Measurements from ENCODE around the gene SLC38A10. TPM values are rescaled to one million over a fixed set of nuclear protein-coding genes. Genes with fewer than 3 reads are reported as not detected.

SLC38A10 gene
- total and polyA plus RNA-seq, 2 of the 4 experiments (the other 2 are of a cell fraction), result 12.7 to 46.7 TPM

- intact Hi-C loops (cut with micrococcal nuclease) (no loop called here), in situ Hi-C loops (cut with MboI; ENCODE audit: low sequenced_read_pairs) (no loop called here), dilution Hi-C loops (cut with HindIII; ENCODE audit: low sequenced_read_pairs, unreplicated experiment) (no loop called here)
- ATAC-seq (ENCODE audit: low read depth) (no peak), DNase-seq (no peak)
- no peak overlapping the region for H3K4ac ChIP-seq (ENCODE audit: low read depth, low read length)
- 83% methylated on average over 4 of the region's 17 CpGs; no CpG with 5 or more reads in 1 of the 2 experiments for WGBS, 2 experiments (ENCODE audit: extremely low coverage in 2 of 2, insufficient read length in 1 of 2)
- no peak overlapping the region for H3K56ac ChIP-seq (ENCODE audit: extremely low read depth, insufficient read depth, low read length)
- no peak overlapping the region for H2BK20ac ChIP-seq (ENCODE audit: low read depth, low read length)
- POLR2A ChIA-PET (ENCODE audit: unreplicated experiment), result no interaction called here
- H2BK120ac ChIP-seq (ENCODE audit: low read depth, low read length), result no peak overlapping the region
- peaks cover 6% of the 10 kb centered on the region; the same call in 1 of the 2 replicates for H3K4me1 ChIP-seq (ENCODE audit: control insufficient read depth, insufficient read depth, low read length)
- no peaks in the 10 kb centered on the region for H3K9me3 ChIP-seq (ENCODE audit: control insufficient read depth, insufficient read depth, low read length)
- H3K4me3 ChIP-seq (ENCODE audit: insufficient read depth, low read depth, low read length), result no peak overlapping the region
- BruUV-seq (replicated peaks), result no TSS peak
- no peaks in the 10 kb centered on the region for H3K9me1 ChIP-seq (ENCODE audit: insufficient read depth, low read length)
- no peak overlapping the region for H3K23ac ChIP-seq (ENCODE audit: low read depth, low read length)
- H3K18ac ChIP-seq (ENCODE audit: low read depth, low read length), result no peak overlapping the region
- H3K36me3 ChIP-seq (ENCODE audit: control insufficient read depth, insufficient read depth, low read length), result no peaks in the 10 kb centered on the region
- no peak for TF ChIP-seq CHD1 (IDR thresholded peaks at IDR 0.05; ENCODE audit: low read depth, low read length)
- TF ChIP-seq MAFK (IDR thresholded peaks at IDR 0.05; ENCODE audit: low read depth, low read length), result no peak
- TF ChIP-seq POLR2A (IDR thresholded peaks at IDR 0.05; ENCODE audit: low read depth, low read length), result no peak
- no peak for TF ChIP-seq MAZ (IDR thresholded peaks at IDR 0.05; ENCODE audit: borderline replicate concordance, low read depth, low read length)
- no peak for TF ChIP-seq USF2 (IDR thresholded peaks at IDR 0.05; ENCODE audit: low read depth, low read length)
- TF ChIP-seq FOS (IDR thresholded peaks at IDR 0.05; ENCODE audit: low read depth, low read length), result no peak
- no peak for TF ChIP-seq ELK1 (IDR thresholded peaks at IDR 0.05; ENCODE audit: borderline replicate concordance, low read depth, low read length)
- no peak for TF ChIP-seq NFE2L2 (IDR thresholded peaks at IDR 0.05; ENCODE audit: low read depth, low read length)
- TF ChIP-seq RAD21 (IDR thresholded peaks at IDR 0.05; ENCODE audit: low read length), result no peak
- no peak for TF ChIP-seq SMC3 (IDR thresholded peaks at IDR 0.05; ENCODE audit: low read depth, low read length)
- no peak for TF ChIP-seq RFX5 (IDR thresholded peaks at IDR 0.05; ENCODE audit: low read depth, low read length)
- no peak for TF ChIP-seq RCOR1 (IDR thresholded peaks at IDR 0.05; ENCODE audit: insufficient replicate concordance, low read length)
- H2AK5ac ChIP-seq (ENCODE audit: low read depth, low read length), result no peak overlapping the region
- H2AK9ac ChIP-seq (replicated peaks; ENCODE audit: low read depth, low read length, poor library complexity), result no peak overlapping the region
- no peak overlapping the region for H4K5ac ChIP-seq (ENCODE audit: low read depth, low read length)
- no peaks in the 10 kb centered on the region for H3K79me1 ChIP-seq (ENCODE audit: low read depth in 1 of 2, low read length in 2 of 2)
- CTCF ChIA-PET, result no interaction called here
- no peaks in the 10 kb centered on the region for H4K20me1 ChIP-seq (ENCODE audit: insufficient read depth, low read length)
- H3K9ac ChIP-seq (ENCODE audit: low read depth, low read length), result no peak overlapping the region
- no peak overlapping the region for H3K4me2 ChIP-seq (ENCODE audit: low read depth, low read length)
- no peak overlapping the region for H3K14ac ChIP-seq (replicated peaks; ENCODE audit: low read depth, low read length)
- no peak overlapping the region for H2BK5ac ChIP-seq (ENCODE audit: low read depth, low read length, poor library complexity, severe bottlenecking)
- no peak overlapping the region for H2BK15ac ChIP-seq (ENCODE audit: low read depth, low read length)
- H4K8ac ChIP-seq (ENCODE audit: low read depth in 2 of 2, low read length in 2 of 2), result no peak overlapping the region
- no peak overlapping the region for H3K27ac ChIP-seq (ENCODE audit: insufficient read depth, low read length)
- no peak overlapping the region for H4K91ac ChIP-seq (ENCODE audit: insufficient read depth, low read depth, low read length)
- no peak overlapping the region for H2AFZ ChIP-seq (replicated peaks; ENCODE audit: low read length, poor library complexity)
- peaks cover 24% of the 10 kb centered on the region for H3K27me3 ChIP-seq (ENCODE audit: control insufficient read depth, insufficient read depth, low read length)
Measured at GRCh38 chr17:81313776-81314397, 18.8 kb upstream of the SLC38A10 start.

Data from IMR-90 (cell line).